GM12873 (cell line): ENCODE data around the gene GPRIN3.

Experiments used
- TF ChIP-seq, protein P1 (sequence below): IDR thresholded peaks from 2 replicates; pipeline ENCODE4 v1.5.1; 2012; ENCODE audit warnings: low read depth, mild to moderate bottlenecking, moderate library complexity, low read length, control low read depth; ENCODE audit not compliant: insufficient read depth; ENCODE audit errors: missing control alignments

GPRIN3 gene

DNA sequence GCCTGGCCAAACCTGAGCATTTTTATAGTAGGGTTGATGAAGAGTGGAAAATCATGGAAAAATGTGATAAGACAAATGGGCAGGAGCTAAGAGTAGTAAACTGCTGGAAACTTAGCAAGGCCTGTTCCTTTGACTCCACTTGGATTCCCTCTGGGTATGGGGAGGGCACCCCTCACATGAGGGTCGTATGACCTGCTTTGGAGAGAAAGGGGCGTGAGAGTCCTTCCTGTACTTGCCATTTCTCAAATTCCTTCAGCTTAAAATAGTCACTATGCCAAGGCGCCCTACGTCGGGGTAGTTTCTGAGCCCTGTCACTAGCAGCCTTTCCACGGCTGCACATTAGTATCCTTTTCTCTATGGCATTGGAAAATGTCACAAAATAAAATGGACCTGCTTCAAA is 49.1 kb downstream of the GPRIN3 start:
- TF ChIP-seq, protein P1, sequence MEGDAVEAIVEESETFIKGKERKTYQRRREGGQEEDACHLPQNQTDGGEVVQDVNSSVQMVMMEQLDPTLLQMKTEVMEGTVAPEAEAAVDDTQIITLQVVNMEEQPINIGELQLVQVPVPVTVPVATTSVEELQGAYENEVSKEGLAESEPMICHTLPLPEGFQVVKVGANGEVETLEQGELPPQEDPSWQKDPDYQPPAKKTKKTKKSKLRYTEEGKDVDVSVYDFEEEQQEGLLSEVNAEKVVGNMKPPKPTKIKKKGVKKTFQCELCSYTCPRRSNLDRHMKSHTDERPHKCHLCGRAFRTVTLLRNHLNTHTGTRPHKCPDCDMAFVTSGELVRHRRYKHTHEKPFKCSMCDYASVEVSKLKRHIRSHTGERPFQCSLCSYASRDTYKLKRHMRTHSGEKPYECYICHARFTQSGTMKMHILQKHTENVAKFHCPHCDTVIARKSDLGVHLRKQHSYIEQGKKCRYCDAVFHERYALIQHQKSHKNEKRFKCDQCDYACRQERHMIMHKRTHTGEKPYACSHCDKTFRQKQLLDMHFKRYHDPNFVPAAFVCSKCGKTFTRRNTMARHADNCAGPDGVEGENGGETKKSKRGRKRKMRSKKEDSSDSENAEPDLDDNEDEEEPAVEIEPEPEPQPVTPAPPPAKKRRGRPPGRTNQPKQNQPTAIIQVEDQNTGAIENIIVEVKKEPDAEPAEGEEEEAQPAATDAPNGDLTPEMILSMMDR, result no peak

DNA sequence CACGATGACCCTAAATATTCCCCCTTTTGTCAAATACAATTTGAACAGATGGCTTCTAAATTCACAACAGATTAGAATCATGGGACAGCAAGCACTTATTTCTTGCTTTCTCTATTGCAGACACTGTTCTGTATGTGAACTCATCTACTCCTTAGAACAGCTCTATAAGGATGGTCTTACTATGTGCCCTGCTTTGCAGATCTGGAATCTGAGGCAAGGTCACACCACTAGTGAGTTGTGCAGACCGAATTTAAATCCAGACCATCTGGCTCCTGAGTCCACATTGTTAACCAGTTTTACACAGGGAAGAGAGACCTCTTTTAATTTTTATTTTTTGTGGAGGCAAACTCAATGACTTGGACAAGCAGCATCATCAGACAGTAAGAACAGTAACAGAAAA is 50.2 kb downstream of the GPRIN3 start:
- TF ChIP-seq, protein P1, result no peak

DNA sequence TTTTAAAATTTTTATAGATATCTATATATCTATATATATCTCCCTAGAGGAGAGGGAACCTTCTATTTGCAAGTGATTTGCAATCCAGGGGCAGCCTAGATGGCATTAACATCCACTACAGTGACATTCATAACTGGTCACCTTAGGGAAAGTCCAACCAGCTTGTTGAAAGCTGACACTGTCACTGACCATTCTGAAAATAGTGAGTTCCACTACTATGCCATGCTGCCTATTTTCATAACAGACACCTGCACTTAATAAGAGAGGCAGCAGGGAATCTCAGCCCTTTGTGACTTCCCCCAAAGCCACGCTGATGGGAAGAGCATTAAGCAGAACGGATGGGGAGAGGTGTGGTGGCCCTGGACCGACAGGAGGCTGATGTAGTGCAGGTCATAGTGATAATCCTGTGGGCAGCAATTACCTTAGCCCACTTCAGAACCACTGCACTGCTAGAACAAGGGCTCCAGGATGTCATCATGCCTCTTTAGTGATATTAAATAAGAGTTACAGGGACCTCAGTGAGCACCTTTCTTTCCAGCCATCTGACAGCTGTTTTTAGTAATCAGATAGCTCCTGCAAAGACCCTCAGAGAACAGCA is 51.3 kb downstream of the GPRIN3 start:
- TF ChIP-seq, protein P1, result no peak

DNA sequence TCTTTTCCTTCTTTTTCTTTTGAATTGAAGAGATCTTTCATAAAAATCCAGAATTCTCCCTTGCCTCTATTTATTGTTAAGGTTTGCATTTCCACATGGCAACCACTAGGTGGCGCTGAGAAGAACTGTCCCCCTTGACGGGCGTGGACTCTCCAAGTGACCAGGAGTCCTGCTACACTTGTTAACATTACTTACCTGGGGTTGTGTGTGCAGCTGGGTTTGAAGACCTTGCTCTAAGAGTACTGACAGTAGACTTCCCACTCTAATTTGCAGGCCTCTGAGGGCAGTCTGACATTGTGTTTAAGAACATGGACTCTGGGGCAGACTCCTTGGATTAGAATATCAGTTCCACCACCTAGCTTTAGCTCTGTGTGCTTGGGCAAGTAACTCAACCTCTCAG is 52.8 kb downstream of the GPRIN3 start:
- TF ChIP-seq, protein P1, result peak; percentile 80

DNA sequence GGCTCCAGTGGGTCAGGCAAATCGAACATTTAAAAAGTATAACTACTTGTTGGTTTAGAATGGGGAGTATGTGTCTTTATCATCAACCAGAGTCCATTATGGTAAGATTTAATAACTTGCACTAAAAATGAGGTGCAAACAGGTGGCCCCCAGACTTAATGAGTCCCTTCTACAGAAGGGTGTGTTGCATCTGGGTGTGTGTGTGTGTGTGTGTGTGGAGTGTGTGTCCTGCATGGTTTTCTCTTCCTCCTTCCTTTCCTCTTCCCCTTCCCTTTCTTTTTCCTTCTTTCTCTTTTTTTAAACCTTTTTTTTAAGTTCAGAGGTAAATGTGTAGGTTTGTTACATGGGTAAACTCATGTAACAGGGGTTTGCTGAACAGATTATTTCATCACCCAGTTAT is 53.7 kb downstream of the GPRIN3 start:
- TF ChIP-seq, protein P1, result no peak

DNA sequence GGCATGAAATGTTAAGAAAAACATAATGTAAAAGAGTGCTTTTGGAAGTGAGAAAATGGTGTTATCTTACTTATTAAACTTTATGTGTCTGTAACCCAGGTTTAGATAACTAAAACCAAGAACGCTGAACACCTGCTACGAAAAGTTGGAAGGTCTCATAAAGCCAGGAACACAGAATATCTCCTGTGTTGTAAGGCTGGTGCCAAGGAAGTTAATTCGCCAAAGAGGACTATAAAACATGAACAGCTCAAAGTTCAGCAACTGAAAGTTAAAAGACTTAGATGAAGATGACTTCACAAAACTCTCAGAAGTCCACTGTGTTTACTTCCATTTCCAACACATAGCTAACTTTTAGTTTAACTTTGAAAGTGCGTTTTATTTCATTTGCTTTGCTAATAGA is 54.3 kb downstream of the GPRIN3 start:
- TF ChIP-seq, protein P1, result no peak

DNA sequence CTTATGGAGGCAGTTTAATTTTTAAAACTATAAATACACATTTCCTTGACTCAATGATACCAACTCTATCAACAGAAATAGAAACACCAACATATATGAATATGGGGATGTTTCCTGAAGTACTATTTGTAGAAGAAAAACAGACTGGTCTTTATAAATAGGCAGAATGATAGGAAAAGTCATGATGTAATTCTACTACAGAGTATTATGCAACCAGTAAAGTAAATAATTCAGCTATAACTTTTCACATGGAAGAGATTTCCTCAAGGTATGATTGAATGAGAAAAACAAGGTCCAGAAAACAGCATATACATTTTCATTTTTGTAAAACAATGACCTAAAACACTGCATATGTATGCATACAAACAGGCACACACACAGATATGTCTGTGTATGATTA is 56.2 kb downstream of the GPRIN3 start:
- TF ChIP-seq, protein P1, result no peak
